HepG2 (cell line): ENCODE results near the gene MADD. TPM values are rescaled to one million over a fixed set of nuclear protein-coding genes. Genes with fewer than 3 reads are reported as not detected.

Experiments
- BCL6 ChIP-seq: IDR thresholded peaks from 2 replicates; pipeline ENCODE4 v1.6.1; 2016; ENCODE audit warnings: missing genetic modification reagents, missing compliant biosample characterization
- JUND ChIP-seq: sonication (generic); formaldehyde crosslinking; IDR thresholded peaks from 2 replicates; pipeline ENCODE4 v1.8.0; 2022; ENCODE audit warnings: mild to moderate bottlenecking, missing genetic modification reagents
- NFATC3 ChIP-seq: sonication (generic); formaldehyde crosslinking; IDR thresholded peaks from 2 replicates; pipeline ENCODE4 v1.5.1; 2020; ENCODE audit warnings: mild to moderate bottlenecking, missing genetic modification reagents
- NPAS2 ChIP-seq: sonication (generic); formaldehyde crosslinking; IDR thresholded peaks from 2 replicates; pipeline ENCODE4 v1.8.0; 2022; ENCODE audit warnings: mild to moderate bottlenecking, missing genetic modification reagents, borderline replicate concordance
- RFXAP ChIP-seq: sonication (generic); formaldehyde crosslinking; IDR thresholded peaks from 2 replicates; pipeline ENCODE4 v1.4.0; 2020; ENCODE audit warnings: missing genetic modification reagents, borderline replicate concordance
- TBL1XR1 ChIP-seq: fragments of 150-350 bp; IDR thresholded peaks from 2 replicates; pipeline ENCODE4 v1.6.1; 2014; ENCODE audit warnings: borderline replicate concordance, low read length; ENCODE audit not compliant: partially characterized antibody
- TEAD2 ChIP-seq: sonication (generic); formaldehyde crosslinking; IDR thresholded peaks from 2 replicates; pipeline ENCODE4 v1.9.0; 2021; ENCODE audit warnings: missing genetic modification reagents
- TFDP2 ChIP-seq: sonication (generic); formaldehyde crosslinking; IDR thresholded peaks from 2 replicates; pipeline ENCODE4 v1.4.0; 2020; ENCODE audit warnings: missing genetic modification reagents
- TRIM24 ChIP-seq: sonication (generic); formaldehyde crosslinking; IDR thresholded peaks from 2 replicates; pipeline ENCODE4 v1.8.0; 2022; ENCODE audit warnings: mild to moderate bottlenecking, missing genetic modification reagents
- ZBTB7B ChIP-seq: sonication (generic); formaldehyde crosslinking; IDR thresholded peaks from 2 replicates; pipeline ENCODE4 v1.4.0; 2020; ENCODE audit warnings: missing genetic modification reagents
- ZFP82 ChIP-seq: sonication (generic); formaldehyde crosslinking; IDR thresholded peaks from 2 replicates; pipeline ENCODE4 v1.5.1; 2020; ENCODE audit warnings: mild to moderate bottlenecking, missing genetic modification reagents, borderline replicate concordance
- ZNF12 ChIP-seq: sonication (generic); formaldehyde crosslinking; IDR thresholded peaks from 2 replicates; pipeline ENCODE4 v1.5.0; 2020; ENCODE audit warnings: missing genetic modification reagents
- ZNF230 ChIP-seq: sonication (generic); formaldehyde crosslinking; IDR thresholded peaks from 2 replicates; pipeline ENCODE4 v1.4.0; 2020; ENCODE audit warnings: mild to moderate bottlenecking, missing genetic modification reagents
- ZNF30 ChIP-seq: sonication (generic); formaldehyde crosslinking; IDR thresholded peaks from 2 replicates; pipeline ENCODE4 v1.5.0; 2020; ENCODE audit warnings: mild to moderate bottlenecking, missing genetic modification reagents
- ZNF362 ChIP-seq: sonication (generic); formaldehyde crosslinking; IDR thresholded peaks from 2 replicates; pipeline ENCODE4 v1.4.0; 2020; ENCODE audit warnings: missing genetic modification reagents, mild to moderate bottlenecking, borderline replicate concordance
- ZNF431 ChIP-seq: sonication (generic); formaldehyde crosslinking; IDR thresholded peaks from 2 replicates; pipeline ENCODE4 v1.9.0; 2022; ENCODE audit warnings: missing genetic modification reagents, low read depth, mild to moderate bottlenecking, borderline replicate concordance
- ZNF484 ChIP-seq: sonication (generic); formaldehyde crosslinking; IDR thresholded peaks from 2 replicates; pipeline ENCODE4 v1.5.1; 2020; ENCODE audit warnings: mild to moderate bottlenecking, low read depth, missing genetic modification reagents, borderline replicate concordance
- ZNF577 ChIP-seq: sonication (generic); formaldehyde crosslinking; IDR thresholded peaks from 2 replicates; pipeline ENCODE4 v1.4.0; 2020; ENCODE audit warnings: mild to moderate bottlenecking, low read depth, missing genetic modification reagents, borderline replicate concordance
- polyA plus RNA-seq, 8 experiments: library from polyadenylated mRNA; depleted of rRNA in 3 of 8; stranded (reverse) in 7 of 8; unstranded in 1 of 8; fragments of >200 nt; fragmentation: Illumina TruSeq in 4 of 8; extraction: Trizol in 4 of 8; gene quantifications; 2 replicates each; pipeline versions ENCODE4 v1.2.1 to v1.2.3, GENCODE V29; 2011 to 2016; ENCODE audit warnings: low read depth in 4 of 8, missing spikeins in 1 of 8, mixed read lengths in 1 of 8; ENCODE audit not compliant: insufficient read depth in 1 of 8
- total RNA-seq, 5 experiments: library from RNA; depleted of rRNA; stranded (reverse); fragments of >200 nt; fragmentation: Illumina TruSeq; extraction: Trizol; gene quantifications; 2 replicates each; pipeline ENCODE4 v1.2.3, GENCODE V29; 2016; ENCODE audit warnings: low read depth in 1 of 5
- TF ChIP-seq, protein P1 (sequence below): sonication (generic); formaldehyde crosslinking; IDR thresholded peaks from 2 replicates; pipeline ENCODE4 v1.8.0; 2022; ENCODE audit warnings: missing genetic modification reagents, mild to moderate bottlenecking, moderate library complexity, borderline replicate concordance
- TF ChIP-seq, protein P2 (sequence below): sonication (generic); formaldehyde crosslinking; IDR thresholded peaks from 2 replicates; pipeline ENCODE4 v1.5.0; 2020; ENCODE audit warnings: mild to moderate bottlenecking, missing genetic modification reagents, borderline replicate concordance

The MADD gene
- total and polyA plus RNA-seq, 2 of the 13 experiments (the other 11 are each of a cell fraction or from before 2014, with no cell fraction given) = 18.0 to 29.2 TPM

GRCh38 chr11:47355283-47356128 lies 85.6 kb downstream of the MADD start (continued):
- TF ChIP-seq NFATC3 (CRISPR knock-in tag) = no peak
- TF ChIP-seq ZNF30 = 0 out of 2 replicates have a peak, but pooled peaks have one; percentile 28
- TF ChIP-seq JUND (CRISPR knock-in tag) = no peak
- TF ChIP-seq ZNF230 (CRISPR knock-in tag) = peak; percentile 72; the same call in 1 of the 2 replicates
- no peak for TF ChIP-seq ZNF431 (CRISPR knock-in tag)
- no peak for TF ChIP-seq ZNF484 (CRISPR knock-in tag)
- TF ChIP-seq TFDP2 = no peak; the same call in 1 of the 2 replicates
- TF ChIP-seq, protein P1, sequence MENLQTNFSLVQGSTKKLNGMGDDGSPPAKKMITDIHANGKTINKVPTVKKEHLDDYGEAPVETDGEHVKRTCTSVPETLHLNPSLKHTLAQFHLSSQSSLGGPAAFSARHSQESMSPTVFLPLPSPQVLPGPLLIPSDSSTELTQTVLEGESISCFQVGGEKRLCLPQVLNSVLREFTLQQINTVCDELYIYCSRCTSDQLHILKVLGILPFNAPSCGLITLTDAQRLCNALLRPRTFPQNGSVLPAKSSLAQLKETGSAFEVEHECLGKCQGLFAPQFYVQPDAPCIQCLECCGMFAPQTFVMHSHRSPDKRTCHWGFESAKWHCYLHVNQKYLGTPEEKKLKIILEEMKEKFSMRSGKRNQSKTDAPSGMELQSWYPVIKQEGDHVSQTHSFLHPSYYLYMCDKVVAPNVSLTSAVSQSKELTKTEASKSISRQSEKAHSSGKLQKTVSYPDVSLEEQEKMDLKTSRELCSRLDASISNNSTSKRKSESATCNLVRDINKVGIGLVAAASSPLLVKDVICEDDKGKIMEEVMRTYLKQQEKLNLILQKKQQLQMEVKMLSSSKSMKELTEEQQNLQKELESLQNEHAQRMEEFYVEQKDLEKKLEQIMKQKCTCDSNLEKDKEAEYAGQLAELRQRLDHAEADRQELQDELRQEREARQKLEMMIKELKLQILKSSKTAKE (CRISPR knock-in tag) = no peak
- peak; percentile 52; the same call in 1 of the 2 replicates for TF ChIP-seq ZBTB7B (CRISPR knock-in tag)
- no peak for TF ChIP-seq ZFP82
- TF ChIP-seq TBL1XR1 = peak; percentile 59
- TF ChIP-seq BCL6 (CRISPR knock-in tag) = peak; percentile 52
- TF ChIP-seq TEAD2 (CRISPR knock-in tag) = no peak
- no peak for TF ChIP-seq TRIM24 (CRISPR knock-in tag)
- no peak for TF ChIP-seq NPAS2
- TF ChIP-seq ZNF362 = peak; percentile 47; the same call in 1 of the 2 replicates
- no peak for TF ChIP-seq ZNF577 (CRISPR knock-in tag)
- TF ChIP-seq, protein P2, sequence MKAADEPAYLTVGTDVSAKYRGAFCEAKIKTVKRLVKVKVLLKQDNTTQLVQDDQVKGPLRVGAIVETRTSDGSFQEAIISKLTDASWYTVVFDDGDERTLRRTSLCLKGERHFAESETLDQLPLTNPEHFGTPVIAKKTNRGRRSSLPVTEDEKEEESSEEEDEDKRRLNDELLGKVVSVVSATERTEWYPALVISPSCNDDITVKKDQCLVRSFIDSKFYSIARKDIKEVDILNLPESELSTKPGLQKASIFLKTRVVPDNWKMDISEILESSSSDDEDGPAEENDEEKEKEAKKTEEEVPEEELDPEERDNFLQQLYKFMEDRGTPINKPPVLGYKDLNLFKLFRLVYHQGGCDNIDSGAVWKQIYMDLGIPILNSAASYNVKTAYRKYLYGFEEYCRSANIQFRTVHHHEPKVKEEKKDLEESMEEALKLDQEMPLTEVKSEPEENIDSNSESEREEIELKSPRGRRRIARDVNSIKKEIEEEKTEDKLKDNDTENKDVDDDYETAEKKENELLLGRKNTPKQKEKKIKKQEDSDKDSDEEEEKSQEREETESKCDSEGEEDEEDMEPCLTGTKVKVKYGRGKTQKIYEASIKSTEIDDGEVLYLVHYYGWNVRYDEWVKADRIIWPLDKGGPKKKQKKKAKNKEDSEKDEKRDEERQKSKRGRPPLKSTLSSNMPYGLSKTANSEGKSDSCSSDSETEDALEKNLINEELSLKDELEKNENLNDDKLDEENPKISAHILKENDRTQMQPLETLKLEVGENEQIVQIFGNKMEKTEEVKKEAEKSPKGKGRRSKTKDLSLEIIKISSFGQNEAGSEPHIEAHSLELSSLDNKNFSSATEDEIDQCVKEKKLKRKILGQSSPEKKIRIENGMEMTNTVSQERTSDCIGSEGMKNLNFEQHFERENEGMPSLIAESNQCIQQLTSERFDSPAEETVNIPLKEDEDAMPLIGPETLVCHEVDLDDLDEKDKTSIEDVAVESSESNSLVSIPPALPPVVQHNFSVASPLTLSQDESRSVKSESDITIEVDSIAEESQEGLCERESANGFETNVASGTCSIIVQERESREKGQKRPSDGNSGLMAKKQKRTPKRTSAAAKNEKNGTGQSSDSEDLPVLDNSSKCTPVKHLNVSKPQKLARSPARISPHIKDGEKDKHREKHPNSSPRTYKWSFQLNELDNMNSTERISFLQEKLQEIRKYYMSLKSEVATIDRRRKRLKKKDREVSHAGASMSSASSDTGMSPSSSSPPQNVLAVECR = peak; percentile 78; the same call in 1 of the 2 replicates
- no peak for TF ChIP-seq ZNF12 (CRISPR knock-in tag)
- no peak; the same call in 1 of the 2 replicates for TF ChIP-seq RFXAP (CRISPR knock-in tag)
